RKO (cell line): Measurements from ENCODE around the gene COL18A1.
"Not testable (repeated sequence)": the region's sequence is repeated elsewhere in the genome, so short reads cannot be mapped to it uniquely, and the experiment has no call there.

ENCODE experiments used
- DNase-seq: peaks from one replicate; pipeline ENCODE4 v3.0.0-alpha.2; 2016; ENCODE audit warnings: low spot score

COL18A1 gene

GRCh38 chr21:45404730-45405270 lies at the start of gene COL18A1:
COL18A1 (plus strand) TSS chr21:45405165; CDS start chr21:45405231, 66 bp downstream.
- no peak for DNase-seq

GRCh38 chr21:45355573-45355972 lies 49.4 kb upstream of the COL18A1 start:
- DNase-seq, result no peak

GRCh38 chr21:45356251-45356650 lies 48.7 kb upstream of the COL18A1 start:
- no peak for DNase-seq

GRCh38 chr21:45356653-45357435 lies 48.1 kb upstream of the COL18A1 start:
- DNase-seq, result no peak

GRCh38 chr21:45357436-45358260 lies 47.3 kb upstream of the COL18A1 start:
- DNase-seq, result no peak

GRCh38 chr21:45358261-45358670 lies 46.7 kb upstream of the COL18A1 start:
- no peak for DNase-seq

GRCh38 chr21:45358711-45359310 lies 46.2 kb upstream of the COL18A1 start:
- no peak for DNase-seq

GRCh38 chr21:45359451-45360217 lies 45.3 kb upstream of the COL18A1 start:
- DNase-seq, result no peak

GRCh38 chr21:45361033-45361997 lies 43.6 kb upstream of the COL18A1 start:
- DNase-seq, result no peak

- no peak for DNase-seq
Observed at GRCh38 chr21:45362077-45362747, 42.8 kb upstream of the COL18A1 start.

- no peak for DNase-seq
Observed at GRCh38 chr21:45362748-45363145, 42.2 kb upstream of the COL18A1 start.

- DNase-seq, result not testable (repeated sequence)
Observed at GRCh38 chr21:45363272-45363671, 41.7 kb upstream of the COL18A1 start.

- peak; percentile 99 for DNase-seq
Observed at GRCh38 chr21:45363921-45364467, 41.0 kb upstream of the COL18A1 start.

GRCh38 chr21:45364468-45365185 lies 40.3 kb upstream of the COL18A1 start:
- DNase-seq, result no peak

- no peak for DNase-seq
Observed at GRCh38 chr21:45365186-45365607, 39.8 kb upstream of the COL18A1 start.

GRCh38 chr21:45365608-45366241 lies 39.2 kb upstream of the COL18A1 start:
- DNase-seq, result no peak

GRCh38 chr21:45366476-45366875 lies 38.5 kb upstream of the COL18A1 start:
- no peak for DNase-seq

GRCh38 chr21:45366931-45367401 lies 38.0 kb upstream of the COL18A1 start:
- peak; percentile 38 for DNase-seq
